Measurements from ENCODE around the gene IVD. TPM values are rescaled to one million over a fixed set of nuclear protein-coding genes. Genes with fewer than 3 reads are reported as not detected.

Gene IVD
- total RNA-seq, 1 donor = 33.6 TPM

GRCh38 chr15:40386480-40386879 is 19.1 kb upstream of the IVD start:
- DNase-seq (ENCODE audit: low read depth) = no peak
- TF ChIP-seq CTCF (IDR thresholded peaks at IDR 0.05; ENCODE audit: insufficient read depth, low read length) = no peak

GRCh38 chr15:40388941-40389823 is 16.4 kb upstream of the IVD start:
- H3K4me3 ChIP-seq (ENCODE audit: low read depth, low read length) = no peak overlapping the region
- no peak for TF ChIP-seq CTCF (IDR thresholded peaks at IDR 0.05; ENCODE audit: insufficient read depth, low read length)
- DNase-seq (ENCODE audit: low read depth) = no peak

More at GRCh38 chr15:40386480-40386879, 19.1 kb upstream of the IVD start:
- H3K4me3 ChIP-seq (ENCODE audit: low read depth, low read length) = no peak overlapping the region

- H3K4me3 ChIP-seq (ENCODE audit: low read depth, low read length) = no peak overlapping the region
- TF ChIP-seq CTCF (IDR thresholded peaks at IDR 0.05; ENCODE audit: insufficient read depth, low read length) = no peak
- DNase-seq (ENCODE audit: low read depth) = no peak
Observed at GRCh38 chr15:40389824-40390595, 15.6 kb upstream of the IVD start.

GRCh38 chr15:40392986-40393948 is 12.3 kb upstream of the IVD start:
- DNase-seq (ENCODE audit: low read depth) = peak; percentile 67
- no peak for TF ChIP-seq CTCF (IDR thresholded peaks at IDR 0.05; ENCODE audit: insufficient read depth, low read length)
- H3K4me3 ChIP-seq (ENCODE audit: low read depth, low read length) = no peak overlapping the region

- H3K4me3 ChIP-seq (ENCODE audit: low read depth, low read length) = no peak overlapping the region
- TF ChIP-seq CTCF (IDR thresholded peaks at IDR 0.05; ENCODE audit: insufficient read depth, low read length) = no peak
- no peak for DNase-seq (ENCODE audit: low read depth)
Observed at GRCh38 chr15:40397688-40398412, 7.7 kb upstream of the IVD start.

All from fibroblast of the aortic adventitia (primary cell).